GM19328 (cell line): ENCODE measurements around the gene FHIT.

ENCODE experiments used
- ATAC-seq: cut with Tn5 transposase; IDR thresholded peaks from one replicate; pipeline ENCODE4 v1.9.1; 2021; ENCODE audit warnings: mild to moderate bottlenecking, moderate library complexity; ENCODE audit not compliant: unreplicated experiment

The FHIT gene

GRCh38 chr3:60154011-60154410, 1097.2 kb downstream of the FHIT start:
- no peak for ATAC-seq

GRCh38 chr3:60153221-60153999, 1097.8 kb downstream of the FHIT start:
- no peak for ATAC-seq

GRCh38 chr3:60149501-60149900, 1101.8 kb downstream of the FHIT start:
- ATAC-seq, result no peak

GRCh38 chr3:60147249-60147950, 1103.9 kb downstream of the FHIT start:
- ATAC-seq, result no peak

GRCh38 chr3:60146121-60146520, 1105.1 kb downstream of the FHIT start:
- no peak for ATAC-seq

- no peak for ATAC-seq
These were observed 1107.2 kb downstream of the FHIT start for GRCh38 chr3:60144071-60144470.

- no peak for ATAC-seq
These were observed 1109.2 kb downstream of the FHIT start for GRCh38 chr3:60142009-60142408.

- no peak for ATAC-seq
These were observed 1111.1 kb downstream of the FHIT start for GRCh38 chr3:60140160-60140559.

GRCh38 chr3:60136601-60137000, 1114.7 kb downstream of the FHIT start:
- no peak for ATAC-seq

GRCh38 chr3:60135474-60135873, 1115.8 kb downstream of the FHIT start:
- no peak for ATAC-seq

GRCh38 chr3:60133269-60134162, 1117.7 kb downstream of the FHIT start:
- no peak for ATAC-seq

- ATAC-seq, result no peak
These were observed 1119.6 kb downstream of the FHIT start for GRCh38 chr3:60131618-60132017.

GRCh38 chr3:60126511-60127304, 1124.5 kb downstream of the FHIT start:
- ATAC-seq, result no peak

- no peak for ATAC-seq
These were observed 1125.6 kb downstream of the FHIT start for GRCh38 chr3:60125686-60126085.

- ATAC-seq, result no peak
These were observed 1131.0 kb downstream of the FHIT start for GRCh38 chr3:60120245-60120644.

- no peak for ATAC-seq
These were observed 1137.1 kb downstream of the FHIT start for GRCh38 chr3:60114191-60114590.

GRCh38 chr3:60107275-60107674, 1144.0 kb downstream of the FHIT start:
- no peak for ATAC-seq

GRCh38 chr3:60102154-60102553, 1149.1 kb downstream of the FHIT start:
- ATAC-seq, result no peak

GRCh38 chr3:60101621-60102020, 1149.6 kb downstream of the FHIT start:
- ATAC-seq, result no peak

GRCh38 chr3:60096403-60096802, 1154.8 kb downstream of the FHIT start:
- ATAC-seq, result no peak

- no peak for ATAC-seq
These were observed 1155.3 kb downstream of the FHIT start for GRCh38 chr3:60095930-60096329.
